H54 (cell line): ENCODE data around the gene VSIR.

Experiments
- DNase-seq: peaks from one replicate; pipeline ENCODE4 v3.0.0; 2011; ENCODE audit warnings: low spot score, mixed read lengths; ENCODE audit not compliant: insufficient read length
- FAIRE-seq: peaks from 3 replicates; lab custom pipeline; 2011; peaks lifted over from hg19 to GRCh38; lab: Jason Lieb, UNC
- POLR2A ChIP-seq: IDR thresholded peaks from 2 replicates; pipeline ENCODE4 v1.6.1; 2011; ENCODE audit warnings: low read depth, mild to moderate bottlenecking, low read length

VSIR gene

DNA sequence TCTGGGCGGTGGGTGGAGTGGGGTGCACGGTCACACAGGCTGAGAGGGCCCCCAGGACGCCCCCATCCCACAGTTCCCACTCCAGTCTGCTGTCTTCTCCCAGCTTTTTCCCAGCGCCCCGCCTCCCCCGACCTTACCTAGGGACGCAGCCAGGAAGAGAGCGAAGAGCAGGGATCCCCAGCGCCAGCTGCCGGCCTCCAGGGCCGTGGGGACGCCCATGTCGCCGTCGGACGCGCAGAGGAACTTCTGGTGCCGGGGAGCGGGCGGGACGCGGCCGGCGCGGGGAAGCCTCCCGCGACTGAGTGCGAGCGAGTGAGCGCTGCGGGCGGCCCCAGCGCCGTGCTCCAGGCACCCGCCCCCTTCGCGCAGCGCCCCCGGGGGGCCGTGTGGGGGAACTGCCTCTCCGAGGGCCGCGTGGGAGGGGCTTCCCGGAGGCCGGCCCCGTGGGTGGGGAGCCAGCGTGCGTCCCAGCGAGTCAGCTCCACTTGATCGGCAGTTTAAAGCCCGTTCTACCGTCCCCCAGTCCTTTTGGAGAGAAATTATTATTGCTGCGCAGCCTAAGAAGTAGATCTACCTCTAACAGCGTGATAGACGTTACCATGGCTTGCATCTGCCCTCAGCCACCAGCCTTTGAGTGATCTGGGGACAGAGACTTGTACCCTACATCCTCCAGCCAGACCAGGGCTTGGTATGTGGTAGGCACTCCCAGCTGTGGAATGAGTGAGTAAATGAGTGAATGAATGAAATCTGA is at the start of gene VSIR:
VSIR (minus strand) TSS at position 300 of the 751 bp plus-strand sequence; CDS start at position 219, 81 bp downstream.
- FAIRE-seq: no peak
- TF ChIP-seq POLR2A: peak; percentile 73

DNA sequence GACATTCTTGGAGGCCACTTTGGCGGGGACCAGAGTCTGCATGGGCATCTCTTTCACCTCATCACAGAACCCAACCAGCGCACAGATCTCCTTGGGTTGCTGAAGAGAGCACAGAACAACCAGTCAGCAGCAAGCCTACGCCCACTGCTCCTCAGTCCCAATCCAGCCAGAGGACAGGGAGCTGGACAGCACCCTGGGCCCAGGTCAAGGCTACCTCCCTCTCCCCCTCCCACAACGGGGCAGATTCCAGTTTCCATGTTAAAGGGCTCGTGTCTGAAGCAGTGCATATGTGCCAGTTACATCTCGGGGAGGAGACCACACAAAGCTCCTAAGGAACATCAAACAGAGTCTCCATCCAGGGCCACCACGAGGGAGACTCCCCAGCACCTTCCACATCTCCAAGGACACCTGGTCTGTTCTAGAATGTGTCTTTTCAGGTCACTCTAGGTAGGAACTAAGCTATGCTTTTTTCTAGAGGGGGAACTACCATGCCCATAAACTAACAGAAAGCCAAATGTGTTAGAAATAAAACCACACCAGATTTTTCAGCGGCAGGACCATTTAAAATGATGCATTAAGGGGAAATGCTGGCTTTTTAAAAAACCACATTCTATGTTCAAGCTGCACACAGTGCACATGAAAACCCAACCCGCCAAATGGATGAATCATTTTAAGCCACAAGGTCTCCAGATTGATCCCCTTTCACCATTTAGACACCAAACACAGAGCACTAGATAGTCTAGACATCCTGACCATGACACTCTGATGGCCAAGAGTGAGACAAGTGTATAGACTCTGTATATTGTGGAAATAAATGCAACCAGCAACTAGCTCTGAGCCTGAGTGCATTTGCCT is 48.8 kb upstream of the VSIR start:
- DNase-seq (no peak), FAIRE-seq (no peak)

More for the DNA sequence above, at the start of gene VSIR:
- peak; percentile 94 for DNase-seq

DNA sequence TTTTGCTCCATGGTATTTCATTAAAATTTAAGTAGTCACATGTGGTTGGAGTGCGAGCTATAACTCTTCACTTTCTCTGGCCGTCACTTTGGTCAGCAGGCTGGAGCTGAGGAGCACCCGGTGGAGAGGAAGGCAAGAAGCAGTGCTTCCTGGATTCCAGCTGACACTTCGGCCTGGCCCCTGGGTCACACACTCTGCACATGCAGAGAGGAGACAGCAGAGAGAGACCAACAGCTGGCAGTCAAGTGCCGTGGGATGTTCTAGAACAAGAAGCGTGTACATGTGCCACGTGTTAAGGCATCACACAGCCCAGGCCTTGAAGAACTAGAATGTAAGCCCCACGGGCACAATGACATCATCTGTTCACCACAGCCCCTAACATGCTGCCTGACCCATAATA is 47.6 kb upstream of the VSIR start:
- no peak for FAIRE-seq
- TF ChIP-seq POLR2A: no peak
- no peak for DNase-seq

More for the DNA sequence above, 48.8 kb upstream of the VSIR start:
- TF ChIP-seq POLR2A: no peak

DNA sequence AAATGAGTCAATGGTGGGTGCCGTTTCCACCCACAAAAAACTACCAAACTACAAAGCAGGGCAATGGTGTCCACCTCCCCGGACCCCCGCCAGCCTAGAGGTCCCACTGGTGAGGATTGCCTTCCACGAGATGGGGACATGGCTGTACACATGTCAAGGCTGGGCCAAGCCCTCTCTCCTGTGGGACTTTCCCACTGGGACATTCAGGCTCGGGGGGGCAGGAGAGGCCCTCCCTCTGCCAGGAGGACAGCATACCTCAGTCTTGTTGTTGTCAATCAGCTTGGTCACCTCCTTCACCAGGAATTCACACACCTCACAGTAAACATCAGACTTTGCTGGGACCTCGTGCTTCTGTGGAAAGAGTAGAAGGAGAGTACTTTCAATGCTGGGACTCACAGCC is 46.7 kb upstream of the VSIR start:
- FAIRE-seq (no peak), DNase-seq (no peak)
- no peak for TF ChIP-seq POLR2A

DNA sequence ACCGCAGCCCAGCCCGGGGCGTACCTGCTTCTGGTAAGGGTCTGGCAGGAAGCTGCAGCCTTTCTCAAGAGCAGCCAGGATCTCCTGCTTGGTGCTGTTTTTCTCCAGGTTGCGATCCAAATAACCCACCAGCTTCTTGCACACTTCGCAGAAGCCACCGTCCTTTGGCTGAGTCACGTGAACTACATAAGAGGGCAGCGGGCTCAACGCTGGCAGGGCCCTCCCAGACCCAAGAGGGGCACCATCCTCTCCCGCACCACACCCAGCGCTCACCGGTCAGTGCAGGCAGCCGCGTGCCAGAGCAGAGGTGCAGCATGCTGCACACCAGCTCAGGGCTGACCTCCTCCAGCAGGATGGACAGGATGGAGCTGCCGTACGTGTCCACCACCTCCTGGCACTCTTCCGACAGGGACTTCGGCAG is 46.1 kb upstream of the VSIR start:
- FAIRE-seq: no peak
- no peak for TF ChIP-seq POLR2A
- DNase-seq: no peak

DNA sequence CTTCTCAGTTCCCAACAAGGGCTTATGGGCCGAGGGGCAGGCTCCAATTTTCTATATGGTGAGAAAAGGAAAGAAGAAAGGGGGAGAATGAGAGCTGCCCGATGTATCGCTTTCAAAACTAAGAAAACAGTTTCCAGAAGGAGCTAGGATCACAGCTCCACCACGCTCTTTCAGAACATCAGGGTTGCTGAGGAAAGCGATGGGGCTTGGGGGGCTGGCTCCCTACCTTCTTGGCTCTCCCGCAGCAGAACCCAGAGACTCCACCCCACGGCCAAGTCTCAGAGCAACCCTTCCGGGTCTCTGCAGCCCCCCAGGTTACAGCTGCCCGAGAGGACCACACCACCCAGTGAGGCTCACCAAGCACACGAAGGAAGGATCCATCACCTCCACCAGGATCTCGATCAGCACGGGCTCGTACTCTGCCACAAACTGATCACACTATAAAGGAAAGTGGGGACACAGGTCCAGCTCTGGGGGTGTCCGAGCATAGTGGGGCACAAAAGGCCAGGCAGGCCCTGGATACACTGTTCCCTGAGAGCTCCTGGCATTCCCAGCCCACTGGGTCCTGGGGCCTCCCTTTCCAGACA is 45.4 kb upstream of the VSIR start:
- TF ChIP-seq POLR2A: no peak
- no peak for DNase-seq
- FAIRE-seq: no peak

DNA sequence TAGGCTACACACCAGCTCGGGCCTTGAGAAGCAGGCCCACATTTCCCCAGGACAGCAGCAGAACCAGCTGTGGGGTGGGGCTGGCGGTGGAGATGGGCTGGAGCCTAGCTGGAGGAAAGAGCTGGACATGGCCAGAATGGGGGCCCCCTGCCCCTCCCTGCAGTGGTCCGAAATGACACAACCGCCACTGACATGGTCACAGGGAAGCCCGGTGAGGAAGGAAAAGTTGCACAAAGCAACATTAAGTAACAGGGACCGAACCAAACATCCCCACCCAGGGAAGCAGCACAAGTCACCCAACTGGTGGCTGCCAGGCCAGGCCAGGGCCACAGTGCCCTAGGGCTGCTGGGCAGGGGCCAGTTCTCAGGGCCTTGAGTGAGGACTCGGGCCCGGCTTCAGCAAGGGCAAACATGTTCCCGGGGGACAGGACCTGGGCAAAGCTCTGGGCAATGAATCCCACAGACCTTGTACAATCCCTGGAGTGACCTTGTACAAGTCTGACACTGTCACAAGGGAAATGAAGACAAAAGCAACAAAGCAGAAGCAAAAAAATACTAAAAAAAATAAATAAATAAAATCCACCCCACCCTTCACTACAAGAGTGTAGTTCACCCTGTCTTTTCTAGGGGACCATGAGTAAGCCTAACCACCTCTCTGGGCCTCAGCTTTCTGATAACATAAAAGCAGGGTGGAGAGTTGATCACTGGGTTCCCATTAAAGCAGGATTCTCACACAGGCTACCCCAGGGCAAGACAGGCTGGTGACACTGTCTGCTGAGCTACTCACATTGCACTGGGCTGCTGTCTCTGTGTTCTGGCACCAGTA is 44.7 kb upstream of the VSIR start:
- DNase-seq (no peak), FAIRE-seq (no peak)
- TF ChIP-seq POLR2A: no peak

DNA sequence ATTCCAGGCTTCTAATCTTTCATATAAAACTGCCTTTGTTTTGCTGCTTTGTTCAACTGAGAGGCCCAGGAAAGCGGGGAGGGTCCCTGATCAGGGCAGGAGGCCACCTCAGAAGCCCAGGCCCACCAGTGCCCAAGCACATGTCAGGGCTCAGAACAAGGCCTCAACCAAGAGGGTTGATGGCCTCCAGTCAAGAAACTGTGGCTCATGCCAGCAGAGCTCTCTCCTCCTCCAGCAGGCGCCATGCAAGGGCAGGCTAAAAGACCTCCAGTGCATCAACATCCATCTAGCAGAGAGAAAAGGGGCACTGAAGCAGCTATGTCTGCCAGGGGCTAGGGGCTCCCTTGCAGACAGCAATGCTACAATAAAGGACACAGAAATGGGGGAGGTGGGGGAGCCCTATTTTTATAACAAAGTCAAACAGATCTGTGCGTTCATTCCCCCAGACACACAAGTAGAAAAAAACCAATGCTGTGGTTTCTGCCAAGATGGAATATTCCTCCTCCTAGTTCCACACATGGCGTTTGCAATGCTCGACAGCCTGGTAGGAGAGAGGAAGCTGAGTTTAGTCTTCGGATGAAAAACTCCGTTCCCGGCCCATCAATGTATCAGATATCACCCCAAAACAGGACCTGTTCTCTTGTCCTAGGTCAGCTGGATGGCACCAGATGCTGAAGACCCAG is 43.8 kb upstream of the VSIR start:
- no peak for TF ChIP-seq POLR2A
- no peak for FAIRE-seq
- DNase-seq: no peak

DNA sequence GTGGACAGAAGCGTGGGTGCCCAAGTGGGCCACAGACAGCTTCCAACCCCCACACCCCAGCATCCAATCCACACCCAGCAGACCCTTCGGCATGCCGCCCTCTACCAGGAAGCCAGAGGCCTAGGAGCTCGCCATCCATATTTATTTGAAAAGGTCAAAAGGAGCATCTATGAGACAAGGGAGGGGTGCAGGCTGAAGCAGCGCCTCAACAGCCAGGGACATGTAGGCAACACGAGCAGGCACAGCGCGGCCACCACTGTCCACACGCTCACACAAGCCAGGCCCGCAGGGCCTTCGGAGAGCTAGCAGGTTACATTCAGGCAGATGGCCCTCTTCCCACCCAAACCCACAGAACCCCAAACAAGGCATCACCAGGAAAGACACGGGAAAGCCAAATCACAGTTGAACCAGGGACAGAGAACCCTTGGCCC is 43.1 kb upstream of the VSIR start:
- no peak for TF ChIP-seq POLR2A
- FAIRE-seq (no peak), DNase-seq (no peak)

DNA sequence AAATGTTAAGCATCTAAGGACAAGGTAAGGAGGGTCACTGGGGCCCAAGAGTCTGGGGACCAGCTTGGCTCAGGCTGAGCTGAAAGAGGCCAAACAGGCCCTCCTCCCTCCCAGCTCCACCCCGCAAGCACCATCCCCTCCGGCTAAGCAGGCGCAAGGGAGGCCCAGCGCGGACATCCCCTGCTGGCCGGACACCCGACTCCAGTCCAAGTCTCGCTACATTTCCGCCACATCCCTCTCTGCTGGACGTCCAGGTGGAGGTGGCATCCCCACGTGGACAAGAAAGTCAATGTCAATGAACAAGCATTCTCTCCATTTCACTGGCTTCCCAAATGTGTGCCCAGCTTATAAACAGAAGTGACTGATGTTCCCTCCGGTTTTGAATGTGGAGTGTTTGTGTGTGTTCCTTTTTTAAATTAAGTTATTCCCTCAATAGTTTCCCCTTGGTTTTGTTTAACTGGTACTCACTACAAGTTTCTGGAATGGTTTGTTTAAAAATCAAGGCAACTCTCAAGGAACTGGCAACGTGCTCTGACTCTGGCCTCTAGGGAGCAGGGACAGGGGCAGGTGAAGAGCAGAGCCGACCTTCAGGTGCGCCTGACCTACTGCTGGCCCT is 42.3 kb upstream of the VSIR start:
- no peak for TF ChIP-seq POLR2A
- FAIRE-seq (no peak), DNase-seq (no peak)

DNA sequence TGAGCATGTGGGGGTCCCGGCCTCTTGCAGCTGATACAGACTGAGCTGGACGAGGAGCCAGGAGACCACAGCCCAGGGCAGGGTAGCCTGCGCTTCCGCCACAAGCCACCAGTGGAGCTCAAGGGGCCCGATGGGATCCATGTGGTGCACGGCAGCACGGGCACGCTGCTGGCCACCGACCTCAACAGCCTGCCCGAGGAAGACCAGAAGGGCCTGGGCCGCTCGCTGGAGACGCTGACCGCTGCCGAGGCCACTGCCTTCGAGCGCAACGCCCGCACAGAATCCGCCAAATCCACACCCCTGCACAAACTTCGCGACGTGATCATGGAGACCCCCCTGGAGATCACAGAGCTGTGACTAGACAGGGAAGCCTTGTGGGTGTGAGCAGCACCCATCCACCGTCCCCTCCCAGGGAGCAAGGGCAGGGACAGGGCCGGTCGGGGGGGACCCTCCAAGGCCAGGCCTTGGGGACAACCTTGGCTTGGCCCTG is 41.6 kb upstream of the VSIR start:
- FAIRE-seq (no peak), DNase-seq (no peak)
- TF ChIP-seq POLR2A: no peak

DNA sequence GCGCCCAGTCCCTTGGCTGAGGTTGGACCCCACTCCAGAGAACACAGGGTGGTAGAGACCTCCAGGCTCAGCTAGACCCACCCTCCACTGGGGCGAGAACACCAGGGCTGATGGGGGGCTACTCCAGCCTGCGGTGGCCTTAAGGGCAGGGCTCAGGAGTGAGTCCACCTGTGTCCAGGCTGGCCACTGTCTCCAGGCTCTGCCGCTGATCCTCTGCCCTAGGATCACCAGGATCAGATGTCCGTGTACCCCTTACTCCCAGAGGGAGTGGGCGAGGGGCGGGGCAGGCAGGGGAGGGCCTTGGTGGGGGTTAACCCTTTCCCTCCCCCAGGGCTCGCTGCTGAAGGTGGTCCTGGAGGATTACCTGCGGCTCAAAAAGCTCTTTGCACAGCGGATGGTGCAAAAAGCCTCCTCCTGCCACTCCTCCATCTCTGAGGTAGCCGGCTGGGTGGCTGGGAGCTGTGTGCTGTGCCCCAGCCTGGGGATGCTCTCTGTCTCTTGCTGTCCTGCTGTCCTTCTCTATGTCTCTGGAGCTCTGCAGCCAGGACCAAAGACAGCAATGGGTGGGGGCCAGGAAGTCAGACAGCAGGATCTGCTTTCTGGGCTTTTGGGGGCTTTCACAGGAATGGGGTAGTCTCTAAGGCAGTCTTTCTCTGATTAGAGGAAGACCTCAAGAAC is 39.7 kb upstream of the VSIR start:
- TF ChIP-seq POLR2A: no peak
- no peak for FAIRE-seq
- no peak for DNase-seq
